HG03378 (cell line): ENCODE measurements around the gene C11orf68.

Experiments
- ATAC-seq: cut with Tn5 transposase; IDR thresholded peaks from one replicate; pipeline ENCODE4 v1.9.1; 2021; ENCODE audit warnings: mild to moderate bottlenecking, moderate library complexity; ENCODE audit not compliant: unreplicated experiment

Gene C11orf68

GRCh38 chr11:65944767-65945166 lies 25.9 kb upstream of the C11orf68 start:
- ATAC-seq, result no peak

- no peak for ATAC-seq
These were observed 25.3 kb upstream of the C11orf68 start for GRCh38 chr11:65944191-65944590.

- ATAC-seq, result no peak
These were observed 23.7 kb upstream of the C11orf68 start for GRCh38 chr11:65942531-65942930.

GRCh38 chr11:65941720-65942310 lies 23.0 kb upstream of the C11orf68 start:
- no peak for ATAC-seq

GRCh38 chr11:65937766-65938165 lies 18.9 kb upstream of the C11orf68 start:
- no peak for ATAC-seq

GRCh38 chr11:65934014-65934413 lies 15.2 kb upstream of the C11orf68 start:
- no peak for ATAC-seq

- ATAC-seq, result no peak
These were observed 13.7 kb upstream of the C11orf68 start for GRCh38 chr11:65932558-65932919.

GRCh38 chr11:65931773-65932557 lies 13.1 kb upstream of the C11orf68 start:
- ATAC-seq, result no peak

- ATAC-seq, result no peak
These were observed 9.8 kb upstream of the C11orf68 start for GRCh38 chr11:65928667-65929066.

GRCh38 chr11:65927904-65928397 lies 9.1 kb upstream of the C11orf68 start:
- peak; percentile 58 for ATAC-seq

GRCh38 chr11:65925397-65925796 lies 6.5 kb upstream of the C11orf68 start:
- no peak for ATAC-seq

- ATAC-seq, result no peak
These were observed 3.7 kb upstream of the C11orf68 start for GRCh38 chr11:65922565-65922964.

- no peak for ATAC-seq
These were observed 3.0 kb upstream of the C11orf68 start for GRCh38 chr11:65921876-65922275.

GRCh38 chr11:65921033-65921555 lies 2.2 kb upstream of the C11orf68 start:
- no peak for ATAC-seq

GRCh38 chr11:65920372-65920802 lies 1.5 kb upstream of the C11orf68 start:
- ATAC-seq, result no peak

GRCh38 chr11:65919573-65920371 lies 910 bp upstream of the C11orf68 start:
- peak; percentile 40 for ATAC-seq

GRCh38 chr11:65919141-65919572 lies 295 bp upstream of the C11orf68 start, which contains the start of gene DRAP1:
Gene DRAP1 (plus strand): TSS chr11:65919426. CDS start chr11:65919502, 76 bp downstream.
- ATAC-seq, result peak; percentile 65

GRCh38 chr11:65917434-65918210 lies 1.2 kb downstream of the C11orf68 start:
- no peak for ATAC-seq

- ATAC-seq, result no peak
These were observed 1.8 kb downstream of the C11orf68 start for GRCh38 chr11:65917077-65917433.

- ATAC-seq, result no peak
These were observed 2.5 kb downstream of the C11orf68 start for GRCh38 chr11:65916391-65916790.
